Psoas muscle (tissue), 8 donors: ENCODE results near the gene TLE3. TPM values are rescaled to one million over a fixed set of nuclear protein-coding genes. Genes with fewer than 3 reads are reported as not detected.
A peak's percentile ranks its signal among the peaks of the same experiment; 100 is the strongest.

Source experiments
- ATAC-seq, 4 donors: fragments of 200-7000 bp; cut with Tn5 transposase; one replicate each; pipeline ENCODE4 v1.9.1; 2020; ENCODE audit warnings: moderate library complexity in 3 of 4, mild to moderate bottlenecking in 2 of 4
- DNase-seq, 2 donors: peaks; one replicate each; pipeline ENCODE4 v3.0.0-alpha.2; 2020
- H3K27ac ChIP-seq: fragments of 200-600 bp; one replicate; pipeline ENCODE4 v1.8.0; 2022
- H3K27me3 ChIP-seq, 3 donors: fragments of 200-600 bp in 1 of 3; one replicate each; pipeline versions ENCODE4 v1.6.1 to v1.8.0; 2013 to 2022; ENCODE audit warnings: low read length in 2 of 3, mild to moderate bottlenecking in 2 of 3, moderate library complexity in 1 of 3; ENCODE audit not compliant: insufficient read depth in 3 of 3
- H3K36me3 ChIP-seq, 2 donors: fragments of 200-600 bp in 1 of 2; one replicate each; pipeline versions ENCODE4 v1.6.1 to v1.8.0; 2013 to 2022; ENCODE audit warnings: low read depth in 1 of 2, mild to moderate bottlenecking in 1 of 2, moderate library complexity in 1 of 2; ENCODE audit not compliant: insufficient read depth in 1 of 2
- H3K4me1 ChIP-seq: fragments of 200-600 bp; one replicate; pipeline ENCODE4 v1.8.0; 2022
- H3K4me3 ChIP-seq: fragments of 200-600 bp; one replicate; pipeline ENCODE4 v1.8.0; 2022; ENCODE audit warnings: mild to moderate bottlenecking
- H3K9me3 ChIP-seq: fragments of 200-600 bp; one replicate; pipeline ENCODE4 v1.8.0; 2022
- CTCF ChIP-seq: fragments of 200-600 bp; IDR thresholded peaks from one replicate; pipeline ENCODE4 v1.8.0; 2022; ENCODE audit warnings: antibody characterized with exemption
- WGBS, 3 donors: extraction: QIAGEN DNeasy Blood & Tissue Kit; methylation state at CpG; one replicate each; pipeline versions ENCODE4 v1.1.6 to v1.1.7; 2013; 5-methylcytosine and 5-hydroxymethylcytosine counted together
- intact Hi-C, 2 donors: fragments of 100-400 bp; cut with DNase I; formaldehyde crosslinking; loops; one replicate each; pipeline versions ENCODE4 v1.11.0 to v1.14.2; 2022
- polyA plus RNA-seq, 3 donors: library from polyadenylated mRNA; stranded (reverse); fragments of 200-250 nt; gene quantifications; one replicate each; pipeline ENCODE4 v1.2.3, GENCODE V29; 2013
- total RNA-seq, 4 donors: library from RNA; stranded (reverse); fragmentation: NEBNext Ultra II Directional in 2 of 4; extraction: Animal tissue kit (Norgen Biotek cat#: 25700) in 2 of 4; gene quantifications; one replicate each; pipeline versions ENCODE4 v1.2.1 to v1.2.4, GENCODE V29; 2021 to 2023
- donor health status: healthy with polysubstance abuse.
- donor health status: DM: no; HTN: no; CAD: no; lungs with moderate emphysema.
- donor health status: Bipolar disorder and iron deficiency.
- donor health status: healthy.
- donor health status: DM: yes; HTN: yes; CAD: no.
- donor health status: DM: no; HTN: no; CAD: no.
- donor health status: DM: no; HTN: no; CAD: no.
- donor health status: DM: yes; HTN: yes; CAD: no.

Gene TLE3
- total and polyA plus RNA-seq, 7 donors: 4.3 to 59.9 (median 10.8) TPM

GRCh38 chr15:70102827-70103226 lies 5.1 kb upstream of the TLE3 start:
- DNase-seq (no peak), ATAC-seq (no peak)
- Histone ChIP-seq H3K36me3 (no peaks in the 10 kb centered on the region), H3K9me3 (no peaks in the 10 kb centered on the region), H3K27ac (no peak overlapping the region), H3K27me3 (no peaks in the 10 kb centered on the region), H3K4me1 (peaks cover 28% of the 10 kb centered on the region), H3K4me3 (no peak overlapping the region)
- no peak for TF ChIP-seq CTCF
- intact Hi-C loops: loop anchor here in 1 of 2 donors (5.0 kb wide), 3 partner anchors 54 to 211 kb away; no protein-coding TSS in a partner anchor
- 86 to 92% (median 90%) methylated on average over 3 of the region's 3 CpGs for WGBS, 3 donors

GRCh38 chr15:70101459-70102113 lies 3.9 kb upstream of the TLE3 start:
- intact Hi-C loops: loop anchor here (2.0 to 5.0 kb wide), 4 partner anchors 56 to 209 kb away; no protein-coding TSS in a partner anchor
- WGBS, 3 donors: 6 to 8% (median 7%) methylated on average over 12 of the region's 12 CpGs
- ATAC-seq (peak; percentile 19 to 48 (median 38)), DNase-seq (peak in 1 of 2 donors; percentile 67)
- TF ChIP-seq CTCF: no peak
- Histone ChIP-seq H3K36me3 (no peaks in the 10 kb centered on the region), H3K9me3 (no peaks in the 10 kb centered on the region), H3K4me1 (peaks cover 28% of the 10 kb centered on the region), H3K27ac (peak overlapping the region; percentile 80), H3K4me3 (peak overlapping the region; percentile 62), H3K27me3 (no peaks in the 10 kb centered on the region)

GRCh38 chr15:70100474-70101341 lies 3.0 kb upstream of the TLE3 start:
- Histone ChIP-seq H3K4me1 (peaks cover 29% of the 10 kb centered on the region), H3K27ac (peak overlapping the region; percentile 80), H3K27me3 (no peaks in the 10 kb centered on the region), H3K9me3 (no peaks in the 10 kb centered on the region), H3K36me3 (no peaks in the 10 kb centered on the region), H3K4me3 (peak overlapping the region; percentile 62)
- 3 to 10% (median 3%) methylated on average over 52 to 54 of the region's 54 CpGs for WGBS, 3 donors
- DNase-seq (peak; percentile 60 to 75), ATAC-seq (peak; percentile 25 to 53 (median 36))
- peak; percentile 21 for TF ChIP-seq CTCF
- intact Hi-C loops: loop anchor here (1.0 to 5.0 kb wide), 5 partner anchors 56 to 208 kb away; no protein-coding TSS in a partner anchor

- 2 to 3% (median 2%) methylated on average over 17 of the region's 17 CpGs for WGBS, 3 donors
- Histone ChIP-seq H3K27me3 (no peaks in the 10 kb centered on the region), H3K4me3 (peak overlapping the region; percentile 62), H3K9me3 (no peaks in the 10 kb centered on the region), H3K27ac (peak overlapping the region; percentile 80), H3K4me1 (peaks cover 36% of the 10 kb centered on the region), H3K36me3 (no peaks in the 10 kb centered on the region)
- ATAC-seq (no peak), DNase-seq (no peak)
- TF ChIP-seq CTCF: no peak
- intact Hi-C loops: loop anchor here (1.0 to 10.0 kb wide), 10 partner anchors 38 to 372 kb away; no protein-coding TSS in a partner anchor
These were observed 2.3 kb upstream of the TLE3 start for GRCh38 chr15:70099967-70100473.
